BLaER1 (cell line): ENCODE measurements around the gene PTCH2.
"Not testable (repeated sequence)": the region's sequence is repeated elsewhere in the genome, so short reads cannot be mapped to it uniquely, and the experiment has no call there.

Experiments used
- H3K27ac ChIP-seq: shearing (Covaris generic); formaldehyde crosslinking; 2 replicates; pipeline ENCODE4 v1.8.1; 2022
- H3K27me3 ChIP-seq: shearing (Covaris generic); formaldehyde crosslinking; 2 replicates; pipeline ENCODE4 v1.8.1; 2022
- H3K36me3 ChIP-seq: shearing (Covaris generic); formaldehyde crosslinking; 2 replicates; pipeline ENCODE4 v1.8.1; 2022
- H3K4me1 ChIP-seq: shearing (Covaris generic); formaldehyde crosslinking; 2 replicates; pipeline ENCODE4 v1.8.1; 2022
- H3K4me2 ChIP-seq: shearing (Covaris generic); formaldehyde crosslinking; 2 replicates; pipeline ENCODE4 v1.8.1; 2022
- H3K4me3 ChIP-seq: shearing (Covaris generic); formaldehyde crosslinking; 2 replicates; pipeline ENCODE4 v1.8.1; 2022
- H3K9ac ChIP-seq: shearing (Covaris generic); formaldehyde crosslinking; 2 replicates; pipeline ENCODE4 v1.8.1; 2022
- H3K9me3 ChIP-seq: shearing (Covaris generic); formaldehyde crosslinking; 2 replicates; pipeline ENCODE4 v1.8.1; 2022
- H4K20me1 ChIP-seq: shearing (Covaris generic); formaldehyde crosslinking; 2 replicates; pipeline ENCODE4 v1.8.1; 2022
- Cebpa-rat ChIP-seq: shearing (Covaris generic); IDR thresholded peaks from 2 replicates; pipeline ENCODE4 v1.8.1; 2022

The PTCH2 gene

DNA sequence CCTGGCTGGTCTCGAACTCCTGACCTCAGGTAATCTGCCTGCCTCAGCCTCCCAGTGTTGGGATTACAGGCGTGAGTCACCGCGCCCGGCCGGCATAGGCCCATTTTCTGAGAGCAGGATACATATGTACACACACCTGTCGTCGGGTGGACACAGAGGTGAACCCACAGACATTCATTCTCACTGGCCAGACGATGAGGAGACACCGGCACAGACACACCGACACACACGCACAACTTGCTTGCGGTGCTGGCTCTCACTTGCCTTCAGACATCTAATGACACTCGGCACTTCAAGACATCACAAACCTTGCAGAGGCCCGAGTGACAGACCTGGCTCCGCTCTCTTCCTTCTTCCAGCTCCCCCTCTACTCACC lies 579 bp downstream of the PTCH2 start:
- H3K27ac ChIP-seq = no peak overlapping the region
- no peaks in the 10 kb centered on the region for H3K36me3 ChIP-seq
- peak overlapping the region; percentile 99 for H3K4me2 ChIP-seq
- H4K20me1 ChIP-seq = no peaks in the 10 kb centered on the region
- peaks cover 20% of the 10 kb centered on the region for H3K4me1 ChIP-seq
- TF ChIP-seq Cebpa-rat = no peak
- peak overlapping the region; percentile 66 for H3K4me3 ChIP-seq
- no peaks in the 10 kb centered on the region for H3K9me3 ChIP-seq
- peak overlapping the region; percentile 68 for H3K9ac ChIP-seq
- no peaks in the 10 kb centered on the region for H3K27me3 ChIP-seq

DNA sequence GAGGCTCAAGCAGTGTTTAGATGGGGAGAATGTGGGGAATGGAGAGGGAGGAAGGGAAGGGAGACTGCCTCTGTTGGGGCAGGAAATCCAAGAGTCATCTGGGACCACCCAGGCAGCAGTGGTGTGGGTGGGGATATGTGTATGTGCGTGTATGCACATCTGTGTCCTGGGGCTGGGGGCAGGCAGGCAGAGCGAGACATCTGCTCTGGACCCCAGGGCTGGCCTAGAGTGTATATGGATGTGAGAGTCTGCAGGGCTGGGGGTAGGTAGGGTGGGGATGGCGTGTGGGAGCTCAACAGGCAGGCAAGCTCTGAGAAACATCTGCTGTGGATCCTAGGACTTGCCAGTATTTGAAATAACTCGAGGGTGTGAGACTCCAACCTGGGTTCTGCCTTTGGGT lies 3.5 kb downstream of the PTCH2 start:
- no peak for TF ChIP-seq Cebpa-rat
- Histone ChIP-seq H3K4me3 (no peak overlapping the region), H3K9me3 (no peaks in the 10 kb centered on the region), H3K36me3 (no peaks in the 10 kb centered on the region), H3K27me3 (no peaks in the 10 kb centered on the region), H3K4me1 (peaks cover 33% of the 10 kb centered on the region), H3K27ac (no peak overlapping the region), H3K9ac (0 out of 2 replicates have a peak overlapping the region, but pooled peaks have one; percentile 12), H3K4me2 (peak overlapping the region; percentile 37), H4K20me1 (no peaks in the 10 kb centered on the region)

DNA sequence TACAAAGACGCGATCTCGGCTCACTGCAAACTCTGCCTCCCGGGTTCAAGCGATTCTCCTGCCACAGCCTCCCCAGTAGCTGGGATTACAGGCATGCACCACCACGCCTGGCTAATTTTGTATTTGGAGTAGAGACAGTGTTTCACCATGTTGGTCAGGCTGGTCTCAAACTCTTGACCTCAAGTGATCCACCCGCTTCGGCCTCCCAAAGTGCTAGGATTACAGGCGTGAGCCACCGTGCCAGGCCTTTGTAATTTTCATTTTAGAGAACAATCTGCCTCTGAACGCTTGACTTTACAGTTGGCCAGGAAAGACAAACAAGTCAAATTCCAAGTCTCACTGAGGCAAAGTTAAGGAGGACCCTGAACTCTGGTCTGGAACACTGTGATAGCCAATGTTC lies 4.8 kb downstream of the PTCH2 start:
- peaks cover 42% of the 10 kb centered on the region for H3K4me1 ChIP-seq
- H3K9me3 ChIP-seq, H3K4me3 ChIP-seq, H3K9ac ChIP-seq, H3K36me3 ChIP-seq, H3K27ac ChIP-seq, H4K20me1 ChIP-seq, H3K27me3 ChIP-seq, H3K4me2 ChIP-seq: not testable (repeated sequence)

DNA sequence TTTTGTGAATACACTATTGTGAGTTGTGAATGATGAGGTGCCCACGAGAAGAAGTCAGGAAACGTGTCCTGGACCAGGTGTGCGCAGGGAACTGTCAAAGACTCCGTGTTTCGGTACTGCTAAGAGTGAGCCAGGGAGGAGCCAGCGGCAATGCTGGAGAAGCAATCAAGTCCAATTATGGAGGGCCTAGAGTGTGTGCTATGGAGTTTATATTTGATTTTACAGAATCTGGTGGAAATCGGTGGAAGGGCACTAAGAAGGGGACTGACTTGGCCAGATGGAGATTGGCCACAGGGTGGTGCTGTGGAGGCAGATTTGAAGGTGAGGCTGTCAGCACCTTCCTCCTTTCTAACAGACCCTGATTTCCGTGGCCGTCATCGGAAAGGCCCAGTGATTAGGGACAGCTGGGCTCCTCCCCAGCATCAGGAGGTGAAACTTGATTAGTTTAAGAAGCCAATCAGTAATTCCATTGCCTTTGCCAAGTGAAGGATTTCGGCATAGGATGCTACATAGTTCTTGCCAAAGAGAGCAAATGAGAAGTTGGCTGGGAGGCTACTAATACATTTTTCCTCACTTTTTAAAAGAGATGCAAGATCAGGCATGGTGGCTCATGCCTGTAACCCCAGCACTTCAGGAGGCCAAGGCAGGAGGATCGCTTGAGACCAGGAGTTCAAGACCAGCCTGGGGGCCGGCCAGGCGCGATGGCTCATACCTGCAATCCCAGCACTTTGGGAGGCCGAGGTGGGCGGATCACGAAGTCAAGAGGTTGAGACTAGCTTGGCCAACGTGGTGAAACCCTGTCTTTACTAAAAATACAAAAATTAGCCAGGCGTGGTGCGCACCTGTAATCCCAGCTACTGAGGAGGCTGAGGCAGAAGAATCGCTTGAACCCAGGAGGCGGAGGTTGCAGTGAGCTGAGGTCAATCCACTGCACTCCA lies 7.0 kb downstream of the PTCH2 start:
- Histone ChIP-seq H3K27ac (no peak overlapping the region), H3K27me3 (no peaks in the 10 kb centered on the region), H3K4me1 (peaks cover 52% of the 10 kb centered on the region), H3K9ac (no peak overlapping the region), H3K4me2 (peak overlapping the region; percentile 50; the same call in 1 of the 2 replicates), H3K4me3 (no peak overlapping the region), H3K36me3 (no peaks in the 10 kb centered on the region), H4K20me1 (no peaks in the 10 kb centered on the region), H3K9me3 (no peaks in the 10 kb centered on the region)
- no peak for TF ChIP-seq Cebpa-rat

DNA sequence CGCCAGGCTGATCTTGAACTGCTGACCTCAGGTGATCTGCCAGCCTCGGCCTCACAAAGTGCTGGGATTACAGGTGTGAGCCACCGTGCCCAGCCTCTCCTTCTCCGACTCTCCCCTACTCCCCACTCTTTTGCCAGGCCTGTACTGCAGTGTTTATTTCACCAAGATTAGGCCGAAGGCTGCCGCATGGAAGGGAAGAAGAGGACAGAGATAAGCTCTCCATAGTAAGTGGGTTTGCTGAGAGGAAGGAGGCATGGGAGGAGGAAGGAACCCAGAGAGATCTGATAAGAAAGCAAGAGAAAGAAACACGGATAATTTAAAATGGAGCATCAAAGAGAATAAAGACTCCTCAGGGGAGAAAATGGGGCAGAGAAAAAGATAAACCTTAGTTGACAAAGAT lies 8.7 kb downstream of the PTCH2 start:
- no peaks in the 10 kb centered on the region for H3K9me3 ChIP-seq
- H3K36me3 ChIP-seq = no peaks in the 10 kb centered on the region
- H3K9ac ChIP-seq = 0 out of 2 replicates have a peak overlapping the region, but pooled peaks have one; percentile 15
- H3K4me3 ChIP-seq = no peak overlapping the region
- H3K4me1 ChIP-seq = peaks cover 57% of the 10 kb centered on the region
- H3K27me3 ChIP-seq = no peaks in the 10 kb centered on the region
- no peak overlapping the region for H3K27ac ChIP-seq
- TF ChIP-seq Cebpa-rat = no peak
- no peak overlapping the region for H3K4me2 ChIP-seq
- H4K20me1 ChIP-seq = no peaks in the 10 kb centered on the region

DNA sequence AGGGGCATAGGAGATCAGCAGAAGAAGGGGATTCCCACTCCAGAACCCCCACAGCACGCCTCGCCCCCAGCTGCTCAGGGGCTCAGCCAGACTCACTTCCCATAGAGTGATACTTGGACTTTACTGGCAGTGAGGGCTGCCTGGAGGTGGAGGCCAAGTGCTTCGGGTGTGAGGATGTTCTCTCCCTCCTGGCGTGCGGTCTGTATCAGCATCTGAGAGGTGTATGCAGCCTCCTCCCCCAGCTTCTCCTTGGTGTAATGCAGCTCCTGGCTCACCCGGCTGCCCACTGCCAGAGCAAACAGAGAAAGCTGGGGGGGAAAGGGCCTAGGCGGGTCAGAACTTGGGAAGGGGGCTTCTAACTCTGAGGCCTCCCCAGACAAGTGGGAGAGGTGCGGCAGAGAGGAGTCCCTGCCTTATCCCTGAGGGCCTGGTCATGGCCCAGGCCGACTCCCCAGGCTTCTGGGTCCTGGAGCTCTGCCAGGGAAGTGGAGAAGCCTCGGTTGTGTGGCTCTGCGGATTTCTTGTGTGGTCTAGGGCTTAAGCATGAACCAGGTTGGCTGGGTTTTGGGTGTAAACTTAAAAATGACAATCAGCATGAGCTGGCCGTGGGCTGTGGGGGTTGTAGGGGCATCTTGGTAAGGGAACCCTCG lies 10.9 kb downstream of the PTCH2 start:
- Histone ChIP-seq H3K4me1 (peaks cover 53% of the 10 kb centered on the region), H3K9me3 (no peaks in the 10 kb centered on the region)

DNA sequence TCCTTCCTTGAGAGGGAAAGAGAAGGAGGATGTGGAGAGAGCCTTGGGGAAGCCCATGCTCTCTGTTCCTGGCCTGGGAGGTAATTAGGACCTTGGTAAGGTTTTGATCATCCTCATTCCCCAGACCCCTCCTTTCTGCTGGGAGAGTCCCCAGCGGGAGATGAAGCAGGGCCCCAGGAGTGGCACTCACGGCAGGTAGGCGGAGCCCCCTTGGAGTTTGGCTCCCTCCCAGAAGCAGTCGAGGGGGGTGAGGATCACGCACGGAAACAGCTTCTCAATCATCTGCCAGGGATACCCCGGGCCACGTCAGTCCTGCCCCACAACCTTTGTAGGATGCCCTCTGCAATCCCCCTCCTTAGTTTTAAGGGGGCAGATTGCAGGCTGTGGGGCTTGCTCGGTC lies 11.5 kb downstream of the PTCH2 start:
- H3K27ac ChIP-seq = peak overlapping the region; percentile 8; the same call in 1 of the 2 replicates
- peak overlapping the region; percentile 33 for H3K4me2 ChIP-seq

More for the DNA sequence above, 10.9 kb downstream of the PTCH2 start:
- no peak for TF ChIP-seq Cebpa-rat
- Histone ChIP-seq H3K4me3 (no peak overlapping the region), H3K36me3 (no peaks in the 10 kb centered on the region), H3K9ac (no peak overlapping the region; the same call in 1 of the 2 replicates), H4K20me1 (no peaks in the 10 kb centered on the region), H3K4me2 (peak overlapping the region; percentile 33), H3K27me3 (no peaks in the 10 kb centered on the region), H3K27ac (no peak overlapping the region)

DNA sequence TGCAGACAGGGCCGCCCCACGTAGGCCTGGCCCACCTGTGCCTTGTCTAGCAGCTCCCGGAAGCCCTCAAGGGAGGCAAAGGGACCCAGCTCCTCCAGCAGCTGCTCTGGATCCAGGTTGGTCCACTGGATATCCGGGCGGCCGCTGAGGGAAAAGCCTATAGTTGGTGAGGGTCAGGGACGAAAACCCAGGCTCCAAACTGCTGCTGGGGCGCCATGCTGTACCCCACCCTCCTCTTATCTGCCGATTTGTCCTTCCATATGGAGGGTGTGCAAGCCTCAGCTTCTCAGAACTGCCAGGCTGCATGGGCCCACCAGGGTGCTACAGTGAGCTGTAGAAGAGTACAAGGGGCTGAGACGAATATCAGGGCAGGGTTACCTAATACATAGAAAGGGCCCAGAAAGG lies 12.2 kb downstream of the PTCH2 start:
- Histone ChIP-seq H3K9ac (no peak overlapping the region), H3K27ac (no peak overlapping the region), H3K4me3 (no peak overlapping the region), H3K4me2 (no peak overlapping the region), H3K9me3 (no peaks in the 10 kb centered on the region), H3K4me1 (peaks cover 43% of the 10 kb centered on the region), H3K27me3 (no peaks in the 10 kb centered on the region), H3K36me3 (no peaks in the 10 kb centered on the region), H4K20me1 (no peaks in the 10 kb centered on the region)
- no peak for TF ChIP-seq Cebpa-rat

More for the DNA sequence above, 11.5 kb downstream of the PTCH2 start:
- no peaks in the 10 kb centered on the region for H3K9me3 ChIP-seq
- no peak overlapping the region for H3K9ac ChIP-seq
- H3K36me3 ChIP-seq = no peaks in the 10 kb centered on the region
- no peaks in the 10 kb centered on the region for H3K27me3 ChIP-seq
- H3K4me3 ChIP-seq = no peak overlapping the region
- TF ChIP-seq Cebpa-rat = no peak
- H3K4me1 ChIP-seq = peaks cover 49% of the 10 kb centered on the region
- H4K20me1 ChIP-seq = no peaks in the 10 kb centered on the region

DNA sequence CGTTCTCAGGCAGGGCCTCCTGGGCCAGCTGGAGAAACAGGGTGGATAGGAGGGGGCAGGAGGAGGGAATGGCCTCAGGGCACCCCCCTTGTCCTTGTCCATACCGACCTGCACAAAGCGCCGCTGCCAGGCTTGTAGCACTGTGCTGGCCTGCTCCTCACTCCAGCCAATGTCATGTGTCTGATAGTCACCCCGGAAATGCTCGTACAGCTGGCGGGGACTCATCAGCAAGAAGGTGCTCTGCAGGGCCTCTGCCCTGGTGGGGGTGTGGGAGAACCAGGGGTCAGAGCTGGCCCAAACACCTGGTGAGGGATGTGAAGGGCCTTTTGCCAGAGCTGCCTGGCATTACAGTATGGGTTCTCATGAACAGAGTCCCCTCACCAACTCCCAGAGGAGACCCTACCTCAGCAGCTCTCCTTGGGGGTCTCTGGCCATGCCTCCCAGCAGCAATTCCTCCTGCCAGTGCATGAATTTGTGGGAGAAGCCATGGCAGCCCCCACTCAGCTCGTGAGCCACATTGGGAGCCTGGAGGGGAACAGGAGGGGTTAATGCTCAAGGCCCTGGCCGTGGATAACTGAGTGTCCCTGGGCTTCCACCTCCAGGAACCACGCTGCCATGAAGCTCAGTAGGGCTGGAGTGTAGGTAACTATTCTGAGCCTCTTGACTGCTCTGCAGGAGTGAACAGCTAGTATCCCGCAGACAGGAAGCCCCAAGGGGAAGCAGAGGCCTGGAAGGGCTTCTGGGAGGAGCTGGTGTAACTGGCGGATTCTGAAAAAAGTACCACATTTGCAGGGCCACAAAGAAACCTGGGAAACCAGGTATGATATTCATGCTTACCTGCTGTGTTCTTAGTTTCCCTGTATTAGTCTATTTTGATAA lies 13.3 kb downstream of the PTCH2 start:
- no peaks in the 10 kb centered on the region for H3K27me3 ChIP-seq
- H3K9me3 ChIP-seq = no peaks in the 10 kb centered on the region
- H3K4me2 ChIP-seq = peak overlapping the region; percentile 34; the same call in 1 of the 2 replicates
- H3K4me3 ChIP-seq = no peak overlapping the region
- no peaks in the 10 kb centered on the region for H4K20me1 ChIP-seq
- H3K27ac ChIP-seq = 0 out of 2 replicates have a peak overlapping the region, but pooled peaks have one; percentile 18
- no peaks in the 10 kb centered on the region for H3K36me3 ChIP-seq
- no peak for TF ChIP-seq Cebpa-rat
- peaks cover 39% of the 10 kb centered on the region for H3K4me1 ChIP-seq
- H3K9ac ChIP-seq = 0 out of 2 replicates have a peak overlapping the region, but pooled peaks have one; percentile 10
